ENCODE results near the gene NSMF. TPM values are rescaled to one million over a fixed set of nuclear protein-coding genes. Genes with fewer than 3 reads are reported as not detected.

Gene NSMF
- total and polyA plus RNA-seq, 2 donors (not counting 1 experiment from before 2014, with no cell fraction given), result 28.7 to 59.4 TPM

DNA sequence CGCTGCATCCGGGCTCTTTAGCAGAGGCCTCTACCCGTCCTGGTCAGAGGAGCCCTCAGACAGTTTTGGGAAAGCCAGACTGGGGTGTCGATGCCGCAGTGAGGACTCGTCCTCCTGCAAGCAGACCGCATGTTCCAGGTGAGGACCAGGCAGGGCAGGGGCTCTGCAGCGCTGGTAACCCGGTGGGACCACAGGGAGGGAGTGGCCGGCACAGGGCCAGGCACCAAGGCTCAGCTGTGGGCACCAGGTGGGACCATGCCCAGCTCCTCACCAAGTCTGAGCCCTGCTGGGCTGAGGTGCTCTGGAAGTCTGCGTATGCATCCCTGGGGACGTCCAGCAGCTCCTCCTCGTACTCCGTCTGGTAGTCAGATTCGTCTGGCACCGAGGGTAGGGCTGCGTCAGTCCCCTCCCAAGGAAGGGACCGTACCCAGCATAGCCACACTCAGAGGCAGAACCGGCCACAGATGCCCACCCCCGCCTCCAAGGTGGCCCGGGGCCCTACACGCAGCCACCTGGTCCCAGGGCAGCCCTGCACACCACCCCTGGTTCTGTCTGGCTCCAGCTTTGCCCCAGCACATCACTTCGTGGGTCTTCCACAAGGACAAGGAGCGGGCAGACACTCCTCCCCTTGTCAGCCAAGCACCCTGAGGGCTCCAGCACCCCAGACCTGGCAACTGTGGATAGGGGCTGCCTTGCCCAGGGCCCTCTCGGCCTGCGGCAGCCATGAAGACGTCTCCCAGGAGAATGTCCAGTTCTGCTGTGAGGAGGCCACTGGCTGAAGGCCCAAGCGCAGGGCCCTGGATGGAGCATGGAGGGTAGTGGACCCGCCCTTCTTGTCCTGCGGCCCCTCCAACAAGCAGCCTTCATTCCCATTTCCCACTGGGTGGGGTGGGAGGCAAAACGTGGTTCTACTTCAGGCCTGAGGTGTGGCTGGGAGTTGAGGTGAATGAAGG is 1.5 kb upstream of the NSMF start:
- intact Hi-C loops (cut with micrococcal nuclease), result no loop called here
- Histone ChIP-seq H3K79me2 (ENCODE audit: control insufficient read depth, insufficient read depth, low read length) (peaks cover 6% of the 10 kb centered on the region), H3K4me2 (replicated peaks; ENCODE audit: low read depth, low read length, poor library complexity, severe bottlenecking) (peak overlapping the region; percentile 99), H2AFZ (ENCODE audit: insufficient read depth, low read depth, low read length, poor library complexity, severe bottlenecking) (no peak overlapping the region), H3K4me3 (ENCODE audit: control extremely low read depth in 1 of 5, extremely low read depth in 1 of 5, insufficient read depth in 1 of 5, low read depth in 2 of 5, low read length in 4 of 5) (peak overlapping the region in 1 of 5 experiments; percentile 52), H4K20me1 (ENCODE audit: control insufficient read depth, insufficient read depth, low read length, poor library complexity, severe bottlenecking) (peaks cover 9% of the 10 kb centered on the region), H3K9me3 (ENCODE audit: control extremely low read depth in 1 of 3, control insufficient read depth in 2 of 3, insufficient read depth in 1 of 3, low read length in 2 of 3) (peaks cover 0 to 4% (median 0%) of the 10 kb centered on the region in 3 donors), H3K27me3 (replicated peaks in 1 of 4; ENCODE audit: control extremely low read depth in 1 of 4, control insufficient read depth in 3 of 4, insufficient read depth in 4 of 4, low read length in 3 of 4) (no peaks in the 10 kb centered on the region), H3K9ac (ENCODE audit: low read length) (no peak overlapping the region), H3K27ac (ENCODE audit: low read length in 2 of 2) (no peak overlapping the region), H3K4me1 (ENCODE audit: control insufficient read depth in 2 of 2, insufficient read depth in 2 of 2, low read length in 2 of 2) (peaks cover 39 to 45% of the 10 kb centered on the region in 2 donors), H3K36me3 (replicated peaks in 1 of 2; ENCODE audit: control extremely low read depth in 1 of 2, control insufficient read depth in 1 of 2, extremely low read depth in 1 of 2, insufficient read depth in 2 of 2, low read length in 1 of 2) (peaks cover 0 to 3% of the 10 kb centered on the region in 2 experiments)
- no peaks in the 10 kb centered on the region for H3K27me3 Mint-ChIP-seq
- ChIA-PET CTCF (no interaction called here), POLR2A (interaction anchor here (0.6 to 2.2 kb wide), 2 partner anchors 37 to 179 kb away, joined by 3 to 13 read pairs; partner anchors contain the start of genes EXD3 and NOXA1)
- WGBS (ENCODE audit: insufficient coverage), result 97% methylated on average over 28 of the region's 31 CpGs
- H3K9me3 Mint-ChIP-seq (ENCODE audit: insufficient read depth), result no peaks in the 10 kb centered on the region
- H3K27ac Mint-ChIP-seq, result peak overlapping the region; percentile 59
- peaks cover 25% of the 10 kb centered on the region for H3K4me1 Mint-ChIP-seq
- H3K4me3 Mint-ChIP-seq, result peak overlapping the region; percentile 37
- TF ChIP-seq EZH2 (IDR thresholded peaks at IDR 0.05; ENCODE audit: borderline replicate concordance, insufficient read depth, low read depth, low read length, poor library complexity, severe bottlenecking) (no peak), CTCF (IDR thresholded peaks at IDR 0.05) (no peak)
- ATAC-seq (ENCODE audit: low read depth) (no peak), DNase-seq (peak; percentile 43)

Data from B cell (primary cell).